GM18909 (cell line): ENCODE results near the gene IMPG2.

Experiments used
- ATAC-seq: cut with Tn5 transposase; IDR thresholded peaks from one replicate; pipeline ENCODE4 v1.9.1; 2021; ENCODE audit warnings: mild to moderate bottlenecking; ENCODE audit not compliant: unreplicated experiment, poor library complexity

IMPG2 gene

DNA sequence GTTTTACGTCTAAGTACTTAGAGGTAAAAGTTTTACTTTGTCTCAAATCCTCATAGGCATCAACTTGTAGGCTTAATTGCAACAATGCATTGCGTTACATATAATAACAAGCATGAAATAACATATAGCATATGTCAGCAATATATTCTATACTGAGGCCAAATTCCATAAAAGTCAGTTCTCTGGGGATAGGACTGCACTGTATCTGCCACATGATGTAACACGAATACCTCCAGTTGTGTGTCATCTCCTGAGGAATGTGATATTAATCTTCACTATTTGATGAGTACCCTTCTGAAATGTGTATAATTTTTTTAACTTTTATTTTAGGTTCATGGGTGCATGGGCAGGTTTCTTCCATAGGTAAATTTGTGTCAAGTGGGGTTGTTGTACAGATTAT lies 126.4 kb downstream of the IMPG2 start:
- ATAC-seq, result no peak

DNA sequence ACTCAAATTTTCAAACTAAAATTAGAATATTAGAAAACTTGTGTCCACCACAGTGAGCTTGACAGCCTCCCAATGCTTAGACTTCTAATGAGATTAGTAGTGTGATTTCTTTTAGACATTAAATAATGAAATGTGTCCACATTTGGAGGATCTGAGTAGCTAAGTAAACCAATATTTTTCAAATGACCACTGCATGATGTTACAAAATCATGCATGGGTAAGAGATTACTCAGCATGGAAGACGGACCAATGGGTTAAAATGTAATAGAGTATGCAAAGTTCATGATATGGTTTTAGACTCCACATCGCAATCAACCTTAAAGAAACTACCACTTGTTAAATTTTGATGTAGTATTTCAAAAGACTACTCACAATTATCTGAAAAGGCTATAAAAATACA lies 130.6 kb downstream of the IMPG2 start:
- ATAC-seq, result no peak

DNA sequence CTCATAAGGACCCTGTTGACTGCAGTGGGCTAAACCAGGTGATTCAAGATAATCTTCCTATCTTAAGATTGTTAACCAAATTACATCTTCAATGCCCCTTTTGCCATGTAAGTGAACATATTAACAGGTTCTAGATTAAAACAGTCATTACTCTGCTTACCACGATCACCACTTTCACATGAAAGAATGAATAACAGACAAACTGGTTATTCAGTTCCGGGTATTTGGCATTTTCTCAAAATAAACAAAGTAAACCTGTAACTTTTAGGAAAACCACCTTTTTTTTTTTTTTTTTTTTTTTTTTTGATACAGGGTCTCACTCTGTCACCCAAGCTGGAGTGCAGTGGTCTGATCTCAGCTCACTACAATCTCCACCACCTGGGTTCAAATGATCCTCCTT lies 131.2 kb downstream of the IMPG2 start:
- no peak for ATAC-seq

DNA sequence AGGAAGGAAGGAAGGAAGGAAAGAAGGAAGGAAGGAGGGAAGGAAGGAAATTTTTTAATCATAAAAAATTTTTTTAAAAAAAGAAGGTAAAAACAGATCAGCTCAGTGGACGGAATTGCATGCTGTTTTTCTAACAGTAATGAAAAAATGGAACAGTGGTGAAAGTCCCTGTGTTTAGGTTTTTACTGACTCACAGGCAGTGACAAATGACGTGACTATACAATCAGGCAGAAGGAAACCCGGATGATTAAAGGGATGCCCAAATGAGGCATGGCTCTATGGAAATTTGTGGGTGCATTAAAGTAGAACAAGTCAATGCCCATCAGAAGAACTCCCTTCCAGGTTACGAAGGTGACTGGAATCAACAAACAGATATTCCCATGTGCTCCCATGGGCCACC lies 135.0 kb downstream of the IMPG2 start:
- no peak for ATAC-seq

DNA sequence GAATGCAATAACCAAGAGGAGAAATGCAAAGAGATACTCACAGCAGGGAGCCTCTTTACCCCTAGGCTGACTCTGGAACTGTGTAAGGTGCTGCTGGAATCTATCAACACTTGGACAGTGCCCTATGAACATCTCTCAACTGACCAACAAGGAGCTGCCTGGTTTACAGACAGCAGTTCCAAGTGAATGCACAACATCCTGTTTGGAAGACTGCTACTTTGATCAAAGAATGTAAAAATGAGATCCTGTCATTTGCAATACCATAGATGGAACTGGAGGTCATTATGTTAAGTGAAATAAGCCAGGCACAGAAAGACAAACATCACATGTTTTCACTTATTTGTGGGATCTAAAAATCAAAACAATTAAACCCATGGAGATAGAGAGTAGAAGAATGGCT lies 136.3 kb downstream of the IMPG2 start:
- ATAC-seq, result no peak

DNA sequence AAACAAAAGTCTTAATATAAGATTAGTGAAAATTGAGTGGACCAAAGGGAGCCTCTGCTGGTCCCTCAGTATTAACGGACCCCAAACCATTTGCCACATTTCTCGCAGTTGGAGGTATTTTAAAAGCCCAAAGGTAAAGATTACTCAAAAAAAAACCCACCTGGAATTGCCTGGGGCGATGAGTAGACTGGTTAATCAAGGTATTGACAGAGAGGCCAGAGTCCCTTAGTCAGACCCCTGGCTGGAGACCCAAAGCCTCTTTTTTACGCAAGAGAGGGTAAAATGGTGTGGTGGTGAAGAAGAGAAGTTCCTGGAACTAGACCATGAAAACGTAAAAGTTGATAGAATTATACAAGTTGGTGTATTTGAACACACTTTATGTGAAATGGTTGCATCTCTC lies 137.2 kb downstream of the IMPG2 start:
- no peak for ATAC-seq

DNA sequence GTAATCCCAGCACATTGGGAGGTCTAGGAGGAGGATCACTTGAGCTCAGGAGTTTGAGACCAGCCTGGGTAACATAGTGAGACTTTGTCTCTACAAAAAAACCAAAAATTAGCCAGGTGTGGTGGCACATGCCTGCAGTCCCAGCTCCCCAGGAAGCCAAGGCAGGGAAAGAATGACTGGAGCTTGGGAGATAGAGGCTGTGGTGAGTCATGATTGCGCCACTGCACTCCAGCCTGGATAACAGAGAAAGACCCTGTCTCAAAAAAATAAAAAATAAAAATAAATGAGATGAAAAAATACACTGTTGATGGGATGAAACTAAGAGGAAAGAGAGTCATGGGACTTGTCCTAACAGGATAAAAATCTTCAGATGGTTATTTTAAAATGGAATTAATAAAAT lies 137.6 kb downstream of the IMPG2 start:
- ATAC-seq, result no peak

DNA sequence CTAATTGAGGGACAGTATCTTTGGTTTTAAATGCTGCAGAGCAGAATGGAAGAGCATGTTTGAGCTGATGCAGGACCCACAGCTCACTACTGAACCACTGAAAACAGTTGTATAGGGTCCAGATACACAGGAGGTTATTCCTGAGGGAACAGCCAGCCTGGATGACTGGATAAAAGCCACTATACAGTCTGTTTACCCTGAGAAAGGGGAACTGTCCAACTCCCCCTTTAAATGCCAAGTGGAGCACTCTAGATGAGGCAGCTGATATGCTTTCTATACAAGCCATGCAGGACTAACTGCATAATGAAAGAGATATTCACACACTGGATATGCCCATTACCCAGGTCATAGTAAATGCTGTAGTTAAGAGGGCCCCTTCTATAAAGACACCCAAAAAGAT lies 138.6 kb downstream of the IMPG2 start:
- ATAC-seq, result no peak

DNA sequence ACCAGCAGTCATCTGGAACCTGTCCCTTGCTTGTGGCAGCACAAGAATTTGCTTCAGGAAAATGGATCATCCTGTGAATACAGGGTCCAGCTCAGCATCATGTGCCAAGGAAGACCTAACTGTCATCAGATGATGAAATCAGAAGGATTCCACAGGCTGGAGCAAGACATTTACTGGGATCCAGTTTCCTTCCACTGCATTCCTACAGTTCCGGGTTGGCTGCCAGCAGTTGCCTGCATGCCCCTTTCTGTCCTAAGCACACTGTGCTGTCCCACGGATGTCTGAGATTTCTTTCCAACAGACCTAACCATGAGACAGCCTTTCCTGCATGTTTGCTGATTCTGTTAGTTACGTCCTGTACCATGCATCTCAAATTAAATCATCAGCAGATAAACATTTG lies 140.7 kb downstream of the IMPG2 start:
- no peak for ATAC-seq

DNA sequence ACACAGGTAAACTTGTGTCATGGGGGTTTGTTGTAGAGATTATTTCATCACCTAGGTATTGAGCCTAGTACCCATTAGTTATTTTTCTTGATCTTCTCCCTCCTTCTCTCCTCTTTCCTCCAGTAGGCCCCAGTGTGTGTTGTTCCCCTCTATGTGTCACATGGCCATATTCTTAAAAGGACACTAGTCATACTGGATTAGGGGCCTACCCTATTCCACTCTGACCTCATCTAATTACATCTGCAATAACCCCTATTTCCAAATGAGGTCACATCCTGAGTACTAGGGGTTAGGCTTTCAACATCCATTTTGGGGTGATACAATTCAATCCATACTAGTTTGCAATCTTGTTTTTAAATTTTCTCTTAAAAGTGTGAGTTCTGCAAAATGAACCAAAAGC lies 142.8 kb downstream of the IMPG2 start:
- ATAC-seq, result no peak
